Aorta (tissue), 5 donors: Measurements from ENCODE around the gene MBNL1. TPM values are rescaled to one million over a fixed set of nuclear protein-coding genes. Genes with fewer than 3 reads are reported as not detected.

Experiments used
- ATAC-seq: fragments of 200-7000 bp; cut with Tn5 transposase; one replicate; pipeline ENCODE4 v1.9.1; 2022; ENCODE audit warnings: moderate library complexity; ENCODE audit not compliant: low FRiP score
- DNase-seq, 2 donors: peaks; one replicate each; pipeline ENCODE4 v3.0.0-alpha.2; 2020
- H3K27ac ChIP-seq, 2 donors: one replicate each; pipeline ENCODE4 v1.5.1; 2013; ENCODE audit warnings: low read length in 2 of 2, mild to moderate bottlenecking in 2 of 2, moderate library complexity in 2 of 2, control low read depth in 1 of 2, inconsistent platforms in 1 of 2, low read depth in 1 of 2
- H3K27me3 ChIP-seq, 2 donors: one replicate each; pipeline ENCODE4 v1.6.1; 2013; ENCODE audit warnings: control low read depth in 1 of 2, low read length in 1 of 2, mild to moderate bottlenecking in 1 of 2, moderate library complexity in 1 of 2; ENCODE audit not compliant: insufficient read depth in 2 of 2, control insufficient read depth in 1 of 2
- H3K36me3 ChIP-seq, 2 donors: one replicate each; pipeline ENCODE4 v1.6.1; 2013; ENCODE audit warnings: control low read depth in 1 of 2, low read length in 1 of 2, mild to moderate bottlenecking in 1 of 2; ENCODE audit not compliant: insufficient read depth in 2 of 2, control insufficient read depth in 1 of 2
- H3K4me1 ChIP-seq, 2 donors: one replicate each; pipeline ENCODE4 v1.6.1; 2013; ENCODE audit warnings: low read length in 2 of 2, control low read depth in 1 of 2, mild to moderate bottlenecking in 1 of 2, moderate library complexity in 1 of 2; ENCODE audit not compliant: insufficient read depth in 2 of 2, control insufficient read depth in 1 of 2
- H3K4me3 ChIP-seq, 2 donors: one replicate each; pipeline ENCODE4 v1.5.1; 2013; ENCODE audit warnings: low read length in 2 of 2, control low read depth in 1 of 2, mild to moderate bottlenecking in 1 of 2
- H3K9me3 ChIP-seq: one replicate; pipeline ENCODE4 v1.6.1; 2013; ENCODE audit warnings: mild to moderate bottlenecking, low read length; ENCODE audit not compliant: control insufficient read depth
- WGBS, 2 donors: extraction: QIAGEN DNeasy Blood & Tissue Kit; methylation state at CpG; one replicate each; pipeline ENCODE4 v1.1.7; 2013; 5-methylcytosine and 5-hydroxymethylcytosine counted together
- intact Hi-C, 2 donors: fragments of 100-400 bp; cut with DNase I; formaldehyde crosslinking; loops; one replicate each; pipeline versions ENCODE4 v1.14.2 to v1.15.0; 2022
- polyA plus RNA-seq, 2 donors: library from polyadenylated mRNA; stranded (reverse); fragments of 200-250 nt; gene quantifications; one replicate each; pipeline ENCODE4 v1.2.3, GENCODE V29; 2013
- total RNA-seq, 2 donors: library from RNA; stranded (reverse); fragmentation: NEBNext Ultra II Directional; extraction: Animal tissue kit (Norgen Biotek cat#: 25700); gene quantifications; one replicate each; pipeline ENCODE4 v1.2.1, GENCODE V29; 2021
- donor health status: healthy with polysubstance abuse.
- donor health status: Bipolar disorder and iron deficiency.
- donor health status: DM: no; HTN: no; CAD: no.
- donor health status: DM: no; HTN: no; CAD: no.
- donor health status: DM: yes; HTN: yes; CAD: no.

Gene MBNL1
- total and polyA plus RNA-seq, 4 donors: 141 to 689 (median 334) TPM

DNA sequence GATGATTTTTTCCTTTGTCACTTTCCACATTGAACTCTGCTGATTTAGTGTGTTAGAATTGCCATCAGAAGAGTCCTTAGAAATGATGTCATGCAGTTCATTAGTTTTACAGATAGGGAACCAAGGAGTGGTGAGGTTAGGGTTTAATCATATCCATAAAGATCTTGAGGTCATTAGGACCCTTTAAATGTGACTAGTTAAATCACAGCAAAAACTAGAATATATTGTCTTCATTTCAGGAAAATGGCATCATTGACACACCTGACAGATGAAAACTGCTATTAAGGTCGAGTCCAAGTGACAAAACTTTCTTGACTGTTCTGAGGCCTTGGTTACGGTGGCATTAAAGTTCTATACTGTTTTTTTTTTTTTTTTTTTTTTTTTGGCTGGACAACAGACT, 50.5 kb downstream of the MBNL1 start:
- no peak for DNase-seq
- H3K9me3 ChIP-seq: no peaks in the 10 kb centered on the region
- intact Hi-C loops: no loop called here
- no peak overlapping the region for H3K4me3 ChIP-seq
- 59 to 64% methylated on average over 2 of the region's 2 CpGs for WGBS, 2 donors
- peaks cover 7 to 10% of the 10 kb centered on the region in 2 donors for H3K4me1 ChIP-seq
- no peaks in the 10 kb centered on the region for H3K36me3 ChIP-seq
- no peaks in the 10 kb centered on the region for H3K27me3 ChIP-seq
- H3K27ac ChIP-seq: peak overlapping the region in 1 of 2 donors; percentile 67
- ATAC-seq: no peak

DNA sequence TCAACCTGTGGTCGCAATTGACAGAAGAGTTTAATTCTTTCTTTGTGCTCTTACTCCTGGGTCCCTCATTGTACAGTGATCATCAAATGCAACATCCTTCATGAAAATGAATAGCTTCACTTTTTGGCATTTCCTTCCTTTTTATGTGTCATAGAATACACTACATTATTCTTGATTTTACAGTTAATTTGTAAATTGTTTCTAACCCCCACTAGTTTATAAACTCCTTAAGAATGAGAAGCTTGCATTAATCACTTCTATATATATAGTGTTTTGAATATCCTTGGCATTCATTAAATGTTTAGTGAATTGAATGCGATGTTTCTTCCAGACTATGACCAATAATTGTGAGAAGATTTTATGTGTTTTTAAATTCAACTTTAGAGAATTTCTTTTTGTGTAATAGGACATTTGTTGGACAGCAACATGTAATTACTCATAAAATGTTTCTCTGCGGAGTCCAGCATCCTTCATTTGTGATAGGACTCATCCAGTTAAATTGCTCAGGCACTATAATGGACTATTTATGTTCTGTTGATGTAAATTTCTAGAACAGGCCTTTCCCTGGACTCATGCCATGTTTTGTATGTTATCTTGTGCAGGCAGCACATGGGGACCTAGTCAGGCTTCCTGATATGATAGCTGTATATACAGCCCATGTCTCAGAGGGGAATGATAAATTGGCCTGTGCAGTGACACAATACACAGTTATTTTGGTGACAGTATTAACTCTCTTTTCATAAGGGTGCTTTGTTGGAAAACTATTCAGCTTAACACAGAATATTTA, 51.3 kb downstream of the MBNL1 start:
- Histone ChIP-seq H3K27ac (peak overlapping the region in 1 of 2 donors; percentile 14), H3K36me3 (no peaks in the 10 kb centered on the region), H3K4me1 (peaks cover 6 to 8% of the 10 kb centered on the region in 2 donors), H3K27me3 (no peaks in the 10 kb centered on the region), H3K9me3 (no peaks in the 10 kb centered on the region), H3K4me3 (no peak overlapping the region)
- no peak for DNase-seq
- 52 to 61% methylated on average over 3 of the region's 3 CpGs for WGBS, 2 donors
- intact Hi-C loops: loop anchor here in 1 of 2 donors (10.0 kb wide), 1 partner anchor 45 kb away; no protein-coding TSS in a partner anchor
- no peak for ATAC-seq

DNA sequence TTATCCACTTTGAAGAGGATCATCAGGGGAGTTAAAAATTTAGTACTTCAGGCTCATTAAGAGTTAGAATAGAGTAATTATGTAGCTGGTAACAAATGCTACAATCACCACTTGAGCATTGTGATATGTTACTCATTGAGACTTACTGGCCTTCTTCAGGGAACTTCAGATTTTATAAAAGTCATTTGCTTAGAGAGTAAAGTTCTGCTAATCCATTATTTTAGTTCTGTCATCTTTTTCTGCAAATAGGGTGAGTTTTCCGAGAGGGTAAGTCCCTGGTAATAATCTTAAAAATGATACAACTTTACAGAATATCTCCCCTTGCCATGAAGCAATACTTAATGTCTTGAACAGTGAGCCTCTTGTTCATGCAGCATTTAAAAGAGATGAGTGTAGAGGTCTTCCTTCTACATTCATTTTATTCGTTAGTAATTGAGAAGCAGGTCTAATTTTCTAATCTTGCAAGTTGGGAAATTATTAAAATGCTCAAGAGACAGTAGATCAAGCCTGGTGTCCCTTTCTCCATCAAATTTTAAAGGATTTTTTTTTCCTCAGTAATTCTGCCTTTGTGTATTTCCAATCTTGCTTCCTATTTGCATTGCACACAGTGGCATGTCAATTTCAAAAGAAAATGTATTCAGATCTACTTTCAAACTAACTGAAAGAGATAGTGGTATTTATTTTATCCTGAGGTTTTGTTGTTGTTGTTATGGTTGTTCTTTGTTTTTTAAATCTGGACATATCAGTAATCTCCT, 52.6 kb downstream of the MBNL1 start:
- Histone ChIP-seq H3K27me3 (no peaks in the 10 kb centered on the region), H3K9me3 (no peaks in the 10 kb centered on the region), H3K36me3 (no peaks in the 10 kb centered on the region), H3K4me1 (peaks cover 3 to 6% of the 10 kb centered on the region in 2 donors), H3K27ac (peak overlapping the region in 1 of 2 donors; percentile 82), H3K4me3 (no peak overlapping the region)
- ATAC-seq (no peak), DNase-seq (no peak)
- 29 to 33% methylated on average over 2 of the region's 2 CpGs for WGBS, 2 donors
- intact Hi-C loops: loop anchor here in 1 of 2 donors (10.0 kb wide), 1 partner anchor 47 kb away; no protein-coding TSS in a partner anchor

DNA sequence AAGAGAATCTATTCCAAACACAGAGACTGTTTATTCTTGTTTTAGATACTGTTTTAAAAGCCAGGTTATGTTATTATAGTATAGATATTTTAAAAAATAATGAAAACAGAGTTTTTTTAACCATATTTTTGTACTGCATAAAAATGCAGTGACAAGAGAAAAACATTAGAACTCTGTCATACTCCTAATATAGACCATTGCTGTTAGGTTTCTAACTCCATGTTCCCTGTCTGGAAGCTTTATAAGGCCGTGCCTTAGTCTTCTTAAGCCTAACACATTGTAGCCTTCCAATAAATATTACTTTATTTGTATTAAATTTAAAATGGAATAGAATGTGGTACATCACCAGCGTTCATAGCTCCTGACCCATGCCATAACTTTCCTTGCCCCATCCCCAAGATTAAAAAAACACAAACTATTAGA, 53.2 kb downstream of the MBNL1 start:
- no peak overlapping the region for H3K4me3 ChIP-seq
- peaks cover 0 to 5% of the 10 kb centered on the region in 2 donors for H3K4me1 ChIP-seq
- no peaks in the 10 kb centered on the region for H3K27me3 ChIP-seq
- H3K9me3 ChIP-seq: no peaks in the 10 kb centered on the region
- H3K36me3 ChIP-seq: no peaks in the 10 kb centered on the region
- intact Hi-C loops: loop anchor here in 1 of 2 donors (10.0 kb wide), 1 partner anchor 47 kb away; no protein-coding TSS in a partner anchor
- peak overlapping the region in 1 of 2 donors; percentile 95 for H3K27ac ChIP-seq
- DNase-seq: no peak
- 11 to 12% methylated on average over 2 of the region's 2 CpGs for WGBS, 2 donors
- peak; percentile 65 for ATAC-seq

DNA sequence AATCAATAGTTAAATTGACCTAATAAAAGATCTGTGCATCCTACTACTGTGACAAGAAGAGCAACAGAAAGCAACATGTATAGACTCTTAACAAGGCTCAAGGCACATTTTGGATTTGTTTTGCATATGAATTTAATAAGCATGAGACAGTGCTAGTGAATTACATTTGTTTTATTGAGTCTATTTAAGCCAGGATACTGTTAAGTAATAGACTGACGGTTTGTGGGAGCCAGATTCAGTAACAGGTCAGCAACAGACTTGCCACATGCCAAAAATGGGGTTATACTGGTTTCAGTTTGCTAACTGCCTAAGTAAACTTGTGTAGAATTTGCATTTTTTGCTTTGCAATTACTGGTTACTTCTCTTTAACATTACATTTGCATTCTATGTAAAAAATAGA, 54.0 kb downstream of the MBNL1 start:
- no peak for ATAC-seq
- Histone ChIP-seq H3K36me3 (no peaks in the 10 kb centered on the region), H3K4me1 (peaks cover 0 to 5% of the 10 kb centered on the region in 2 donors), H3K9me3 (no peaks in the 10 kb centered on the region), H3K4me3 (no peak overlapping the region), H3K27me3 (no peaks in the 10 kb centered on the region), H3K27ac (peak overlapping the region; percentile 44 to 82)
- intact Hi-C loops: loop anchor here in 1 of 2 donors (10.0 kb wide), 1 partner anchor 48 kb away; no protein-coding TSS in a partner anchor
- WGBS, 2 donors: 0 to 3% methylated on average over 1 of the region's 1 CpG
- no peak for DNase-seq

DNA sequence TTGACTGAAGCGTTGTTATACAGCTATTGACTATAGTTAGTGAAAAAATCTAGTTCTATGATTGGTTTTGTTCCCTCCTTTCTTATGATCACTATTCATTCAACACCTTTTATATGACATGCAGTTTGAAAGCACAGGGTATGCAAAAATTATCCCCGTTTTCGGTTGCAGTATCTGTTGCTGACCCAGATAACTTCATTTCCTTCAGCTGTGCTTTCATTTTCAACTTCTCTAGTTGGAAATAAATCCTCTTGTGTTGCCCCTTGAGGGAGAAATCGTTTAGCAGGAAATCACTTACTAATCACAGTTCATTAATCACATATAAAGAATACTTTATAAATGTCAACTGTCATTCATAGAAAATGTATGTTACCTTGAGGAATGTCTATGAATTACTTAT, 55.1 kb downstream of the MBNL1 start:
- DNase-seq (no peak), ATAC-seq (no peak)
- intact Hi-C loops: loop anchor here in 1 of 2 donors (10.0 kb wide), 1 partner anchor 49 kb away; no protein-coding TSS in a partner anchor
- Histone ChIP-seq H3K27ac (peak overlapping the region in 1 of 2 donors; percentile 76), H3K27me3 (no peaks in the 10 kb centered on the region), H3K4me3 (peak overlapping the region in 1 of 2 donors; percentile 54), H3K9me3 (no peaks in the 10 kb centered on the region), H3K36me3 (no peaks in the 10 kb centered on the region), H3K4me1 (peaks cover 0 to 5% of the 10 kb centered on the region in 2 donors)
- 35% methylated on average over 4 of the region's 4 CpGs for WGBS, 2 donors

DNA sequence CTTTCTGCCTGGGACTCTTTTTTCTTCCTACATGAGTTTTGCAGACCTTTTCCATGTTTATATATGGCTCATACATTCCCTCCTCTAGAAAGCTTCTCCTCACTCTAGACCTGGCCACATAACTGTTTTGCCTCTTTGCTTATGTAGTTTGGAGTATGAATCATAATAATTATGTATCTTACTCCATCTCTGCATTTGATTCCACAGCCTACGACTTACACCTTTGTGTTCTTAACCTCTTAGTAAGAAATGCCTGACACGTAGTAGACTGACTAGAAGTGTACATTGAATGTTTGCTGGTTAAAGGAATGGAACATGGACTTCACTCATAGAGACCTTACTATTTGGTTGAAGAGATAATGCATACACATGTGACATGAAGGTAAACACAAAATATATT, 56.4 kb downstream of the MBNL1 start:
- Histone ChIP-seq H3K27me3 (no peaks in the 10 kb centered on the region), H3K27ac (peak overlapping the region in 1 of 2 donors; percentile 93), H3K4me1 (peaks cover 0 to 7% of the 10 kb centered on the region in 2 donors), H3K9me3 (no peaks in the 10 kb centered on the region), H3K4me3 (no peak overlapping the region), H3K36me3 (no peaks in the 10 kb centered on the region)
- ATAC-seq: no peak
- DNase-seq: no peak
- intact Hi-C loops: loop anchor here in 1 of 2 donors (10.0 kb wide), 1 partner anchor 50 kb away; no protein-coding TSS in a partner anchor
- 64 to 75% methylated on average over 2 of the region's 2 CpGs for WGBS, 2 donors

DNA sequence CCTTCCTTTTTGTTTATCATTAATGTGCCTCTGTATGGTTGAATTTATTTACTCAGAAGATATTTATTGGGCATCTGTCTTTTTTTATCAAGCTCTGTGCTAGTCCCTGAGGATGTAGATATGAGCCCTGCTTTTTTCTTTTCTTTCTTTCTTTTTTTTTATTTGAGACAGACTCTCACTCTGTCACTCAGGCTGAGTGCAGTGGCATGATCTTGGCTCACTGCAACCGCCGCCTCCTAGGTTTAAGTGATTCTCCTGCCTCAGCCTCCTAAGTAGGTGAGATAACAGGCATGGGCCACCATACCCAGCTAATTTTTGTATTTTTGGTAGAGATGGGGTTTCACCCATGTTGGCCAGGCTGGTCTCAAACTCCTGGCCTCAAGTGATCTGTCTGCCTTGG, 58.5 kb downstream of the MBNL1 start:
- H3K27me3 ChIP-seq: no peaks in the 10 kb centered on the region
- H3K36me3 ChIP-seq: no peaks in the 10 kb centered on the region
- intact Hi-C loops: loop anchor here in 1 of 2 donors (10.0 kb wide), 1 partner anchor 52 kb away; no protein-coding TSS in a partner anchor
- H3K27ac ChIP-seq: peak overlapping the region in 1 of 2 donors; percentile 48
- 93 to 97% methylated on average over 2 of the region's 2 CpGs for WGBS, 2 donors
- ATAC-seq: no peak
- no peaks in the 10 kb centered on the region for H3K9me3 ChIP-seq
- peaks cover 0 to 5% of the 10 kb centered on the region in 2 donors for H3K4me1 ChIP-seq
- DNase-seq: no peak
- no peak overlapping the region for H3K4me3 ChIP-seq
